Measurements from ENCODE around the gene GRID2IP.

Gene GRID2IP

GRCh38 chr7:6516387-6516983 is 34.8 kb downstream of the GRID2IP start:
- peak; percentile 21 to 56 for DNase-seq

GRCh38 chr7:6513541-6513940 is 37.7 kb downstream of the GRID2IP start:
- DNase-seq = no peak

- DNase-seq = no peak
Measured at GRCh38 chr7:6512892-6513291, 38.4 kb downstream of the GRID2IP start.

DNA sequence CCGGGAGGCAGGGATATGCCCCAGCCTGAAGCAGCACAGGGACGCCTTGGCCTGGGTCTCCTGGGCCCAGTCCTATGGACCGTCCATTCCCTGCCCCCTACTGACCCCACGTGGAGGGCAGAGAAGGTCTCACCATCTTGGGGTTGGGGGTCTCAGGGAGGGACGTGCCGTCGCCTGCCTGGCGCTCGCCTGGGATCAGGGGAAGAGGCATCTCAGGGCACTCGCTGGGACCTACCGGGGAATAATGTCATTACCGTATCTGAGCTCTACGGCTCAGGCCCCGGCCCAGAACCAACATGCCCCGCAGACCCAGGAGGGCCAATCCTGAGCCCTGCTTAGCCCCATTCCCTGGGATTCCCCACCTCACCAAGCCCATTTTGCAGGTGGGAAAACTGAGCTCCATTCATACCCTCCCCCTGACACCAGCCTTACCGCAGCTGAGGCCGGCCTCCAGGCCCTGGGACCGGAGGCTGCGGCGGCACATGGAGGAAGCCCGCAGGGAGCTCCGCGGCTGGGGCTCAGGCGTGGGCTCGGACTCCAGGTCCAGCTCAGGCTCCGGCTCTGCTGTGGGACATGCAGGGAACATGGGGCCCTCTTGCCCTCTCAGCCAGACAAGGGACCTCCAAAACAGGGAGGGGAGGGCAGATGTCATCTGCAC is 40.7 kb downstream of the GRID2IP start:
- DNase-seq = no peak

- DNase-seq = no peak
Measured at GRCh38 chr7:6508950-6509349, 42.3 kb downstream of the GRID2IP start.

GRCh38 chr7:6508539-6508938 is 42.7 kb downstream of the GRID2IP start:
- no peak for DNase-seq

DNA sequence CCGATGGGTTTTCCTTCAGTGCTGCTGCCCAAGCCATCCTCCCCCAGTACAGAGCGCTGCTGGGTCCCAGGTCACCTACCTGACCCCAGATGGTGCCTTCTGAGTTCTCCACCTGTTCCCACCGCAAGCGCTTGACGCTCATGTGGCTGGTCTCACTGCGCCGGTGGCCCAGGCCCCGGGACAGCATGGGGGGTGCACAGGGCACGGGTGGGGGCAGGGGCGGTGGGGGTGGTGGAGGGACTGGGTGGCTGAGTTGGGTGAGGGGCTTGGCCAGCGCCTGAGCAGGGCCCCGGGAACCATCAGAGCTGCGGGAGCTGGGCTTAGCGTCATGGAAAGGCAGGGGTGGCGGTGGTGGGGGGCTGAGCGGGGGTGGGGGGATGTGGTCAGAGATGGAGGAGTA is 43.4 kb downstream of the GRID2IP start:
- no peak for DNase-seq

DNA sequence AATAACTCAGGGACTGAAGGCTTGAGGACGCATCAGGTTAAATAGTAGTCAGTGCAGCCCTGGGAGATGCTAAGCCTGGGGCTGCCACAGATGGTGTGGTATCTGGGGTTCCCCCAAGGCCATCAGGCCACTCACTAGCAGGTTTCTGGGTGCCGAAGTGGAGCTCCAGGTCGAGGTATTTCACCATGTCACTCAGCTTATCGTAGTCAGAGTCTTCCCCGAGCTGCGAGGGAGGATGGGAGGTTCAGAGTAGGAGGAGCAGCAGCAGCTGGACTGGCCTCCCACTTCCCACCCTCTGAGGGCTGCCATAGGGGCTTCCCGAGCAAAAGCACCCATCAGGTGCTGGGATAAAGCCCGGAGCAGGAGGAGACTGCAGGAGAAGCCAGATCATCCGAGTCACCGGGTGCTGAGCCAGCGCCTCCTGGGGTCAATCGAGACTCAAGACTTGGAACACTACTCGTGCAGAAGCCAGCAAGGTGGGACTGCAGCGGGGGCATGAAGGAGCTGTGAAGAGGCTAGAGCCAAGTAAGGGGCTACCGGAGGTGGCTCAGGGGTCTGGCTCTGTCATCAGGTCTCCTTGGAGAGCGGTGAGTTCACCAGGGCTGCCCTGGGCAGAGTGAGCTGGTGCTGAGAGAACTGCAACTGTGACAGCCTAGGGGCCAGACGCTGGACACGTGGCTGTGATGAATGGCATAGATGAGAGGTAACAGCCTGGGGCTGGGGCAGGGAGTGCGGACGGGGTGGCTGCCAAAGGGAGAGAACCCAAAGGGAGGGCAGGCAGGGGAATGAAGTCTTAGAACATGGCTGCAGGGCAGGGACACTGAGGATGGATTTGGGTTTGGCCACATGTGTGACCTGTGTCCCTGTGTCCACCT is 45.3 kb downstream of the GRID2IP start:
- no peak for DNase-seq

GRCh38 chr7:6504996-6505395 is 46.3 kb downstream of the GRID2IP start:
- no peak for DNase-seq

GRCh38 chr7:6502886-6503285 is 48.4 kb downstream of the GRID2IP start:
- DNase-seq = no peak

- no peak for DNase-seq
Measured at GRCh38 chr7:6501586-6502564, 49.4 kb downstream of the GRID2IP start.

GRCh38 chr7:6500691-6501090 is 50.6 kb downstream of the GRID2IP start:
- DNase-seq = no peak

GRCh38 chr7:6497994-6498393 is 53.3 kb downstream of the GRID2IP start:
- DNase-seq = no peak

DNA sequence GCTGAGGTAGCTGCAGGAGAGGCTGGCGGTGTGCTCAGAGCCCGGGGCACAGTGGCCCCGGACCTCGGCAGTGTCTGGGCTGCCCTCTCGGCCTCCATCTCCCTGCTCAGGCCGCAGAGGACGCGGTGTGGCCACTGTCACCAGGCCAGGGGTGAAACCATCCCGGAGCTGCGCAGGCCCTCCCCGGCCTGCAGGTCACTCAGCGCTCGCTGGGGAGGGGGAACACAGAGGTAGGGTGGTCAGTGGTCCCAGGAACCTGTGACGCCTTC is 53.7 kb downstream of the GRID2IP start:
- no peak for DNase-seq

DNA sequence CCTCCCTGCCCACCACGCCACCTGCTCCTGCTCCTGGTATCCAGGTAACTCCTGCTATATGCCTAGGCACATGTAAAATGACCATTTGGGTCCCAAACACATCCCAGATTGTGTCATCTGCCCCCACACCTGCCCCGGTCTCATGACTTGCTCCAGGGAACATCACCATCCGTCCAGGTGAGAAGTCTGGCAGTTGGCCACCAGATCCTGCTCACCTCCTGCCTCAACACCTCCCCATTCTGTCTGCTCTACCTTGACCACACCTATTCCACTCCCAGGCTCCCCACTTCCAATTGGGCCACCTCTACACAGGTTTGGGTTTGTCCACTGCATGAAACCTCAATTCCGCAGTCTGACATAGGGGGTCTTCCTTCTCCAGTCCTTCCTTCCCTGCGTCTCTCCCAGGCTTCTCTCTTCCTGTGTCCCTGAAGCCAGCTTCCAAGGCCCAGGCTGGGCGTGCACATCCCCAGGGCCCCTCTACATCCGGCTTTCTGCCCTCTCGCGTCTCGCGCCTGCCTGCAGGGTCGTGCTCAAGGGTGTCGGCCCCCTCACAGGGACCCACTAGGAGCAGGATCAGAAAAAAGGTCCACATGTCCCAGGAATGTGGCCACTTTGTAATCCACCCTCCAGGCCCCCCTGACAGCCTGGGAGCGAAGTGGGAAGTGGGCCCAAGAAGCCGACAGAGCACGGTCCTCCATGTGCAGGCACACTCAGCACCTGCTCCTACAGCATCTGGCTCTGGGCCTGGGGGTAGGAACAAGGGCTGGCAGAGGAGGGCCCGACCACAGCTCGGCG is 54.2 kb downstream of the GRID2IP start:
- DNase-seq = no peak

DNA sequence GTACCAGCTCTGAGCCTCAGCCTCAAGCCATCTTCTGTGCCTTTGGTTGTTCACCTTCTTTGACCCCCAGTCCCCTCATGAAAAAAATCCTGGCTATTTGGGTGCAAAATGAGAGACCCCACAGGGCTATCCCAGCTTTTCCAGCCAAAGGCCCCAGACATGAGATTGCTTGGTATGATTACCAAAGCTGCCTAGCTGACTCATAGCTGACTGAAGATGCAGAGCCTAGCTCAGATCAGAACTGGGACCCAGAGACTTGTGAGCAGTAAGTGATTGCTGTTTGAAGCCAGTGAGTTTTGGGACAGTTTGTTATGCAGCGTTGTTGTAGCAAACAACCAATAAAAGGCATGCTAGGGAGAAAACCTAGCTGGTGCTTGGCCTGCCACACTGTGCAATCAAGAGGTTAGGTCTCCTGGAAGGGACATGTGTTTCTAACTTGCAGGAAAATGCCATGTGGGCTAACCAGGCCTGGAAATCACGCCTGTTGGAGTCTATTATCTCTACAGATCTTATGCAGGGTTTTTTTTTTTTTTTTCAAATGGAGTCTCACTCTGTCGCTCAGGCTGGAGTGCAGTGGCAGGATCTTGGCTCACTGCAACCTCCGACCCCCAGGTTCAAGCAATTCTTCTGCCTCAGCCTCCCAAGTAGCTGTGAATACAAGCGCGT is 55.5 kb downstream of the GRID2IP start:
- no peak for DNase-seq

GRCh38 chr7:6494365-6494764 is 56.9 kb downstream of the GRID2IP start:
- no peak for DNase-seq

- DNase-seq = no peak
Measured at GRCh38 chr7:6491194-6491593, 60.1 kb downstream of the GRID2IP start.

DNA sequence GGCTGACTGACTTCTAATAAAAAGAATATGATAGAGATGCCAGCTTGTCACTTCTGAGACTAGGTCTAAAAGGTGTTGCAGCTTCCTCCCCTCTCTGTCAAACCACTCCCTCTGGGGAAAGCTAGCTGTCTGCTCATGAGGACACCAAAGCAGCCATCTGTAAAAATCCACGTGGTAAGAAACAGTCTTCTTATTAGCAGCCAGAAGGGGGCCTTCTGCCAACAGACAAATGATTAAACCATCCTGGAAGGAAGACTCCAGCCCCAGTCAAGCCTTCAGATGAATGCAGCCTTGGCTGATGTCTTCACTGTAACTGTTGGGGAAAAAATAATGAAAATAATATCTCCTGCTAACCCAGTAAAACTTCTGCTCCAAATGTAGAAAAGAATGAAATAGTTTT is 61.6 kb downstream of the GRID2IP start:
- DNase-seq = no peak

- no peak for DNase-seq
Measured at GRCh38 chr7:6487184-6487545, 64.1 kb downstream of the GRID2IP start.

DNA sequence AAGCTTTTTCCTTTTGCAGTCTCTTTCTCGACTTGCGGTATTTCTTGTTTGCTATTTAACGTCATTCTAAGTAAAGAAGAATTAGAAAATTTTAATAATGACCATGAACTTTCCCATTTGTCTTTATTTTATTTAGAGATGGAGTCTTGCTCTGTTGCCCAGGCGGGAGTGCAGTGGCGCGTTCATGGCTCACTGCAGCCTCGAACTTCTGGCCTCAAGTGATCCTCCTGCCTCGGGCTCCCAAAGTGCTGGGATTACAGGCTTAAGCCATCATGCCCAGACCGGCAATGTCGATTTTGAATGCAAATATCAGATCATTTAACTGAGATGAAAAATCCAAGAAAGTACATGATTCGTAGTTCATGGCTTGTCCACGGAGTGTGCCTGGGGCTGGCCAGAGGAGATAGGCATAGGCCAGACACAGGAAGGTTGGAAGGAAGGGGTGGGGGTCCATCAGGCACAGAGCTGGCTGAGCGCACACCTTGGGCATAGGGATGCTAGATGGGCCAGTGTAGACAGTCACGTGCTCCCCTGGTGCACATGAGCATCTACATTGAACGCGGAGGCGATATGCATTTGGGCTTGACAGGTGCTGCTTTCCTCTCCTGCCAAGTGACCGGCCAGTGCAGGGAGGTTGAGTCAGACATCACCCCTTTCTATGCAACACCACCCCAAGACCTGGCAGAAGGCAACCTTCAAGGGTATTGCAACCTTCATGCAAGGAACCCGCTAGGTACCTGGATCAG is 64.7 kb downstream of the GRID2IP start:
- no peak for DNase-seq

Measured in bone marrow (tissue), 2 donors.